Measurements from ENCODE around the gene BCAT1.

Gene BCAT1

DNA sequence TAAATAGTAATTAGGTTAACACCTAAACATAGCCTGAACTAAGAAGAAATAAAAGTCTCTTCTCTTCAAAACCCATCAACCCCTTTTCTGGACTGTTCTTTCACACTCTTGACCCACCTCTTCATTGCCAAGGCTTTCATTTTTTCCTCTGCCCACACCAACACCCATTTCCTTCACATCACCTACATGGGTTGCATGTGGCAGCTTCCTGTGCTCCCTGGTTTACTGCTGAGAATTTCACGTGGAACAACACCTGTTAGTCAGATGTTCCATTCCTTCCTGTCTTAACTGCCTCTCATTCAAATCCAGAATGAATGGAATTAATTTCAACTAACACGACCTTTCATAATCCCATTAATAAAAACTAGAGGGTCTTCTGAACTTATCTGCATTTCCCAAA, 157.3 kb downstream of the BCAT1 start:
- TF ChIP-seq EZH2 (IDR thresholded peaks at IDR 0.05; ENCODE audit: borderline replicate concordance, low read depth, low read length, severe bottlenecking) (no peak), CTCF (IDR thresholded peaks at IDR 0.05; ENCODE audit: borderline replicate concordance, extremely low read depth, low read length, poor library complexity, severe bottlenecking) (no peak)
- peaks cover 58% of the 10 kb centered on the region for H3K4me1 ChIP-seq (ENCODE audit: insufficient read depth, low read length)
- H3K27ac ChIP-seq (ENCODE audit: low read length), result peak overlapping the region; percentile 68
- H3K9ac ChIP-seq (ENCODE audit: low read depth, low read length), result no peak overlapping the region
- H2AFZ ChIP-seq (ENCODE audit: low read depth, low read length), result peak overlapping the region; percentile 23
- H3K4me2 ChIP-seq (ENCODE audit: insufficient read depth, low read length), result peak overlapping the region; percentile 16; the same call in 1 of the 2 replicates
- H4K20me1 ChIP-seq (ENCODE audit: insufficient read depth, low read length), result no peaks in the 10 kb centered on the region
- peak; percentile 33 for DNase-seq
- no peaks in the 10 kb centered on the region for H3K27me3 ChIP-seq (ENCODE audit: insufficient read depth, low read length, poor library complexity)
- no peaks in the 10 kb centered on the region for H3K9me3 ChIP-seq (ENCODE audit: insufficient read depth, low read length, severe bottlenecking)
- H3K36me3 ChIP-seq (ENCODE audit: insufficient read depth, low read length), result no peaks in the 10 kb centered on the region
- H3K79me2 ChIP-seq (ENCODE audit: insufficient read depth, low read length), result no peaks in the 10 kb centered on the region
- no peak overlapping the region for H3K4me3 ChIP-seq (ENCODE audit: low read depth in 1 of 2, low read length in 2 of 2)
- peak; percentile 28; the same call in 1 of the 3 replicates for ATAC-seq (ENCODE audit: insufficient read depth, low read depth)

- Histone ChIP-seq H3K4me1 (ENCODE audit: insufficient read depth, low read length) (peaks cover 30% of the 10 kb centered on the region), H3K79me2 (ENCODE audit: insufficient read depth, low read length) (no peaks in the 10 kb centered on the region), H3K4me2 (ENCODE audit: insufficient read depth, low read length) (no peak overlapping the region), H3K9ac (ENCODE audit: low read depth, low read length) (no peak overlapping the region), H3K27ac (ENCODE audit: low read length) (no peak overlapping the region), H3K36me3 (ENCODE audit: insufficient read depth, low read length) (no peaks in the 10 kb centered on the region), H3K9me3 (ENCODE audit: insufficient read depth, low read length, severe bottlenecking) (no peaks in the 10 kb centered on the region), H3K4me3 (ENCODE audit: low read depth in 1 of 2, low read length in 2 of 2) (no peak overlapping the region), H4K20me1 (ENCODE audit: insufficient read depth, low read length) (no peaks in the 10 kb centered on the region), H2AFZ (ENCODE audit: low read depth, low read length) (no peak overlapping the region), H3K27me3 (ENCODE audit: insufficient read depth, low read length, poor library complexity) (no peaks in the 10 kb centered on the region)
- TF ChIP-seq CTCF (IDR thresholded peaks at IDR 0.05; ENCODE audit: borderline replicate concordance, extremely low read depth, low read length, poor library complexity, severe bottlenecking), result no peak
- no peak for TF ChIP-seq EZH2 (IDR thresholded peaks at IDR 0.05; ENCODE audit: borderline replicate concordance, low read depth, low read length, severe bottlenecking)
- no peak for ATAC-seq (ENCODE audit: insufficient read depth, low read depth)
- DNase-seq, result no peak
Observed at GRCh38 chr12:24788886-24789285, 160.0 kb downstream of the BCAT1 start.

GRCh38 chr12:24780697-24781368, 168.1 kb downstream of the BCAT1 start:
- no peak for DNase-seq

More at GRCh38 chr12:24780697-24781368, 168.1 kb downstream of the BCAT1 start:
- no peak overlapping the region for H3K9ac ChIP-seq (ENCODE audit: low read depth, low read length)
- TF ChIP-seq CTCF (IDR thresholded peaks at IDR 0.05; ENCODE audit: borderline replicate concordance, extremely low read depth, low read length, poor library complexity, severe bottlenecking) (peak; percentile 60), EZH2 (IDR thresholded peaks at IDR 0.05; ENCODE audit: borderline replicate concordance, low read depth, low read length, severe bottlenecking) (no peak)
- peak; percentile 57; the same call in 2 of the 3 replicates for ATAC-seq (ENCODE audit: insufficient read depth, low read depth)
- no peaks in the 10 kb centered on the region for H3K9me3 ChIP-seq (ENCODE audit: insufficient read depth, low read length, severe bottlenecking)
- no peak overlapping the region for H3K4me2 ChIP-seq (ENCODE audit: insufficient read depth, low read length)
- no peaks in the 10 kb centered on the region for H3K79me2 ChIP-seq (ENCODE audit: insufficient read depth, low read length)
- no peaks in the 10 kb centered on the region for H3K36me3 ChIP-seq (ENCODE audit: insufficient read depth, low read length)
- peaks cover 15% of the 10 kb centered on the region for H3K4me1 ChIP-seq (ENCODE audit: insufficient read depth, low read length)
- H3K27ac ChIP-seq (ENCODE audit: low read length), result no peak overlapping the region
- H2AFZ ChIP-seq (ENCODE audit: low read depth, low read length), result no peak overlapping the region; the same call in 1 of the 2 replicates
- H4K20me1 ChIP-seq (ENCODE audit: insufficient read depth, low read length), result no peaks in the 10 kb centered on the region
- no peaks in the 10 kb centered on the region for H3K27me3 ChIP-seq (ENCODE audit: insufficient read depth, low read length, poor library complexity)
- H3K4me3 ChIP-seq (ENCODE audit: low read depth in 1 of 2, low read length in 2 of 2), result no peak overlapping the region

Measured in DND-41 (cell line).